VCaP (cell line): ENCODE results near the gene SV2B.

ENCODE experiments used
- H3K27ac ChIP-seq: fragments of 450-650 bp; 2 replicates; pipeline ENCODE4 v1.5.1; 2017
- CTCF ChIP-seq: fragments of 450-650 bp; conservative IDR thresholded peaks from 2 replicates; pipeline ENCODE4 v1.5.1; 2017; ENCODE audit warnings: mild to moderate bottlenecking, moderate library complexity

Gene SV2B

GRCh38 chr15:91118817-91119590 lies 18.9 kb downstream of the SV2B start:
- no peak overlapping the region for H3K27ac ChIP-seq
- TF ChIP-seq CTCF: no peak

DNA sequence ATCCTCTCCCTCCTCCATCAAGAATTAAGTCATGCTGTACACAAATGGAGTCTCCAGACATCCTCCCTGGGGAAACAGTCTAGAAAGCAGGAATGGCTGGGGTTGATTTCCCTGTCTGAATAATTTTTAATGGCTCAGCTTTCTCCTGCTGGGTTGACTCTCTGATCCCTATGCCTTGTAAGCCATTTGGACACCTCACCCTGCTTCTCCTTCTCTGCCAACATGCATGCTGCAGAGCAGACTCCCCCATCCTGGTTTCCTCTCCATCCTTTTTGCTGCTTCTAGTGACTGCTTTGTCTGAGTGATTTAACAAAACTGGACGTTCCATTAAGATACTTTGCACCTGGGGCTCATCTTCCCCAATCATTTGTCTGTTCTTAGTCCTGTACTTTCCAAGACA lies 22.2 kb downstream of the SV2B start:
- no peak overlapping the region for H3K27ac ChIP-seq
- TF ChIP-seq CTCF: no peak

DNA sequence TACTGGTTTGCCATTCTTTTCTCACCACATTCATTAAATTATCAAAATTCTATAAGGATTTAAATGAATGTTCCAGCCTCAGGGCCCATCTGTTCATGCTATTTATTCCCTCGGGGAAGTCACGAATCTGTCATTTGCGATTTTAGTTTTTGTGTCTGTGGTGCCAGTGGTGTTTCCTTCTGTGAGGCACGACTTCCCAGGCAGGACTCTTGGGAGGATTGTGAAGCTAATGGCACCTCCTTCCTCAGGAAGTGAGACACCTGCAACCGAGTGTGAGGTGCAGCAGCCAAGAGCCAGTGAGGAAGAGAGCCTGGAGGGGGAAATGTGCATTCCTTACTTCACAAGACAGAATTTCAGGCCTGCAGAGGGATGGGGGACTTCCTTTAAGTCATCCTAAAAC lies 24.1 kb downstream of the SV2B start:
- TF ChIP-seq CTCF: no peak
- no peak overlapping the region for H3K27ac ChIP-seq

DNA sequence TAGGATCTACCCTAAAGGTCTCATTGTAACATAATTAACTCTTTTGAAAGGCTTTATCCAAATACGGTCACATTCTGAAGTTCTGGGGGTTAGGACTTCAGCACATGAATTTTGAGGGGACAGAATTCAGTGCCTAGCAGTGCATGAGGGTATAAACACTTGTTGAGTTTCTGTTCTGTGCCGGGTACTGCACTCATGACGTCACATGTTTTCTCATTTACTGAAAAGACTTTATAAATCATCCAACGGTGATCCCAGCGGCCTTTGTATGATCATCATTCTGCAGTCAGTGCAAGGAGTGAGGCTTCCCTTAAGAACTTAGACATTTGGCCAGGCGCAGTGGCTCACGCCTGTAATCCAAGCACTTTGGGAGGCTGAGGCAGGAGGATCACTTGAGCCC lies 25.1 kb downstream of the SV2B start:
- H3K27ac ChIP-seq: no peak overlapping the region
- TF ChIP-seq CTCF: no peak

DNA sequence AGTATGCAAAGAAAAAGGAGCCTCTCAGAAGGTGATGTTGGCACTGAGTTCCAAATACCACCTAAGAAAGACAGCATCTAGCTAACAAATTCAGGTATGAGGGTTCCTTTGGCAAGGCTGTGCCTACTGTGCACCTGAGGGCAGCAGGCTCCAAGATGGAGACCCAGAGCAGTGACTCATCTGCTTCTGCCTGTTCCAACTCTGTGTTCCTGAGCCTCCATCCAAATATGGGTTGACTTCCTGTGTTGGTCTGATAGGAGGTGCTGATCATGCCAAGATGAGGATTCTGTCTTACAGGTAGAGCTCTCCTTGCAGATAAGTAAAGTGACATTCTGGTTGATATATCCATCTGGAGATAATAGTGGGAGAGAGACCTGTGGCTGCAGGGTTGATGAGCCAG lies 26.0 kb downstream of the SV2B start:
- H3K27ac ChIP-seq: no peak overlapping the region
- no peak for TF ChIP-seq CTCF

DNA sequence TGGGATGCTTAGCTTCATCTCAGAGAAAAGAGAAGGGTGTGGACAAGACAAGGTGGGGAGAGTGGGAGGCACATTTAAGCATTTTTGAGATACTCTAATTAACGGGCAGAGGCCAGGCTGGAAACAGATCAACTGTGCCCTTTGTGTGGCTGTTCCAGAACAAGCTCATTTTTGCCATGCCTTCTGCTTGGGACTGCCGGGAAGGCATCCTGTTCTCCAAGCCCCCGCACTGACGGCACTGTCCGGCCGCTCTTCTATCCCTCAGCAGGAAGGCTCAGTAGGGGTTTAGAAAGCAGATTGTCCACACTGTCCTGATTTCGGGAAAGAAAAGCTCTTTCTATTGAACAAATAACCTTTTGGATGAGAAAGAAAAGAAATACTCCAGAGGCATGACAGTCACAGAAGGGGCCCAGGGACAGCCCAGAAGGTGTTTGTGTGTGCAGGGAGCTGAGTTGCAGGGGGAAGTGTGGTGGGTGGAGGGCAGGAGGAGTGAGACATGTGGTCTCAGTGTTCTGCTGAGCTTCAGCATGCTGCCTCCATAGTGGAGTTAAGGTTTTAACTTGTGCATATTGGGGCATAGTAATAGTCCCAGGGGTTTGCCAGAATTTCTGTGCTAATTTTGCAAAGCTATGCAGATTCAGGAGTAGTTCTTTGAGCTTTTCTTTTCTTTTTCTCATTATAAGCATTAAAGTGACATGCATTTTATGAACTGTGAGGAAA lies 27.3 kb downstream of the SV2B start:
- no peak overlapping the region for H3K27ac ChIP-seq
- no peak for TF ChIP-seq CTCF

DNA sequence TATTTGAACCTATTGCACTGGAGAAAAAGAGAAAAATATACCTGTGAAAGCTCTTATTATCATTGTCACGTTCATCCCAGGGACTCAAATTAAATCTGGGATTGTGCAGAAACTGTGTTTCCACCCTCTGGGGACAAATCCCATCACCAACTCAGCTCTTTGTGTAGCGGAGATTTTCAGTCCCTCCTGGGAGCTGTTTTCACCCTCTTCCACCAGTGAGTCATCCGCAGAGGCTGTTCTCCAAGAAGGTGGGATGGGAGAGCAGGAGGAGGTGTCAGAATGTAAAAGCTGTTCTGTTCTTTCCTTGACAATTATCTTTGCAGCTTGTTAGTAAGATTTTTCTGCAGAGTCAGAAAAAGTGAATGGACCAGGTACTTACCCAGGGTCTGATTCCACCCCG lies 28.0 kb downstream of the SV2B start:
- TF ChIP-seq CTCF: no peak
- H3K27ac ChIP-seq: no peak overlapping the region
